ENCODE data around the gene MBP. TPM values are rescaled to one million over a fixed set of nuclear protein-coding genes. Genes with fewer than 3 reads are reported as not detected.
"Not testable (repeated sequence)": the region's sequence is repeated elsewhere in the genome, so short reads cannot be mapped to it uniquely, and the experiment has no call there.

MBP gene
- total RNA-seq, 1 experiment from 2014 or later: not detected

- Histone ChIP-seq H3K4me3 (no peak overlapping the region), H3K36me3 (no peaks in the 10 kb centered on the region), H3K27me3 (no peaks in the 10 kb centered on the region), H3K9me3 (no peaks in the 10 kb centered on the region)
- no peak for DNase-seq
Observed at GRCh38 chr18:77022556-77022955, 110.0 kb downstream of the MBP start.

- no peaks in the 10 kb centered on the region for H3K27me3 ChIP-seq
- no peak for DNase-seq
- no peaks in the 10 kb centered on the region for H3K36me3 ChIP-seq
- H3K4me3 ChIP-seq: no peak overlapping the region
- H3K9me3 ChIP-seq: no peaks in the 10 kb centered on the region
Observed at GRCh38 chr18:77022116-77022515, 110.5 kb downstream of the MBP start.

GRCh38 chr18:77021478-77021877 lies 111.1 kb downstream of the MBP start:
- H3K27me3 ChIP-seq, DNase-seq, H3K4me3 ChIP-seq, H3K9me3 ChIP-seq, H3K36me3 ChIP-seq: not testable (repeated sequence)

- DNase-seq: no peak
- Histone ChIP-seq H3K9me3 (no peaks in the 10 kb centered on the region), H3K36me3 (no peaks in the 10 kb centered on the region), H3K4me3 (no peak overlapping the region), H3K27me3 (no peaks in the 10 kb centered on the region)
Observed at GRCh38 chr18:77021075-77021474, 111.5 kb downstream of the MBP start.

GRCh38 chr18:77020561-77020960 lies 112.0 kb downstream of the MBP start:
- Histone ChIP-seq H3K27me3 (no peaks in the 10 kb centered on the region), H3K4me3 (no peak overlapping the region), H3K36me3 (no peaks in the 10 kb centered on the region), H3K9me3 (no peaks in the 10 kb centered on the region)
- DNase-seq: no peak

GRCh38 chr18:77019641-77020040 lies 112.9 kb downstream of the MBP start:
- Histone ChIP-seq H3K9me3 (no peaks in the 10 kb centered on the region), H3K4me3 (no peak overlapping the region), H3K27me3 (no peaks in the 10 kb centered on the region), H3K36me3 (no peaks in the 10 kb centered on the region)
- DNase-seq: no peak

GRCh38 chr18:77018650-77019049 lies 113.9 kb downstream of the MBP start:
- not testable (repeated sequence) for H3K4me3 ChIP-seq, H3K9me3 ChIP-seq, H3K27me3 ChIP-seq, DNase-seq, H3K36me3 ChIP-seq

GRCh38 chr18:77017355-77017754 lies 115.2 kb downstream of the MBP start:
- H3K9me3 ChIP-seq: no peaks in the 10 kb centered on the region
- DNase-seq: no peak
- no peak overlapping the region for H3K4me3 ChIP-seq
- H3K36me3 ChIP-seq: no peaks in the 10 kb centered on the region
- H3K27me3 ChIP-seq: no peaks in the 10 kb centered on the region

- Histone ChIP-seq H3K9me3 (no peaks in the 10 kb centered on the region), H3K4me3 (no peak overlapping the region), H3K27me3 (no peaks in the 10 kb centered on the region), H3K36me3 (no peaks in the 10 kb centered on the region)
- DNase-seq: no peak
Observed at GRCh38 chr18:77016936-77017335, 115.6 kb downstream of the MBP start.

GRCh38 chr18:77015771-77016710 lies 116.5 kb downstream of the MBP start:
- Histone ChIP-seq H3K36me3 (no peaks in the 10 kb centered on the region), H3K9me3 (no peaks in the 10 kb centered on the region), H3K4me3 (no peak overlapping the region), H3K27me3 (no peaks in the 10 kb centered on the region)
- no peak for DNase-seq

GRCh38 chr18:77015169-77015568 lies 117.4 kb downstream of the MBP start:
- no peaks in the 10 kb centered on the region for H3K36me3 ChIP-seq
- no peaks in the 10 kb centered on the region for H3K9me3 ChIP-seq
- no peak overlapping the region for H3K4me3 ChIP-seq
- no peaks in the 10 kb centered on the region for H3K27me3 ChIP-seq
- DNase-seq: no peak

- Histone ChIP-seq H3K4me3 (no peak overlapping the region), H3K27me3 (no peaks in the 10 kb centered on the region), H3K9me3 (no peaks in the 10 kb centered on the region), H3K36me3 (no peaks in the 10 kb centered on the region)
- no peak for DNase-seq
Observed at GRCh38 chr18:77014538-77014937, 118.0 kb downstream of the MBP start.

GRCh38 chr18:77013811-77014521 lies 118.6 kb downstream of the MBP start:
- H3K27me3 ChIP-seq: no peaks in the 10 kb centered on the region
- H3K4me3 ChIP-seq: no peak overlapping the region
- no peaks in the 10 kb centered on the region for H3K36me3 ChIP-seq
- DNase-seq: no peak
- H3K9me3 ChIP-seq: no peaks in the 10 kb centered on the region

GRCh38 chr18:77012806-77013541 lies 119.6 kb downstream of the MBP start:
- H3K4me3 ChIP-seq: no peak overlapping the region
- no peaks in the 10 kb centered on the region for H3K36me3 ChIP-seq
- H3K27me3 ChIP-seq: no peaks in the 10 kb centered on the region
- no peak for DNase-seq
- no peaks in the 10 kb centered on the region for H3K9me3 ChIP-seq

- Histone ChIP-seq H3K9me3 (no peaks in the 10 kb centered on the region), H3K4me3 (no peak overlapping the region), H3K36me3 (no peaks in the 10 kb centered on the region), H3K27me3 (no peaks in the 10 kb centered on the region)
- no peak for DNase-seq
Observed at GRCh38 chr18:77012120-77012519, 120.5 kb downstream of the MBP start.

GRCh38 chr18:77009675-77010074 lies 122.9 kb downstream of the MBP start:
- H3K9me3 ChIP-seq: no peaks in the 10 kb centered on the region
- no peak for DNase-seq
- no peaks in the 10 kb centered on the region for H3K27me3 ChIP-seq
- no peak overlapping the region for H3K4me3 ChIP-seq
- H3K36me3 ChIP-seq: no peaks in the 10 kb centered on the region

Data from MG63 (cell line).